ENCODE data around the gene ZSWIM7.

GRCh38 chr17:15928286-15928785 lies 71.2 kb downstream of the ZSWIM7 start:
- no peak for TF ChIP-seq MAX (IDR thresholded peaks at IDR 0.05)
- no peak for TF ChIP-seq CREB1 (IDR thresholded peaks at IDR 0.05; ENCODE audit: low read depth)
- no peak for TF ChIP-seq REST (IDR thresholded peaks at IDR 0.05; ENCODE audit: low read depth)
- TF ChIP-seq YY1 (IDR thresholded peaks at IDR 0.05; ENCODE audit: low read depth) = no peak
- TF ChIP-seq CEBPB (IDR thresholded peaks at IDR 0.05) = no peak
- TF ChIP-seq RAD21 (IDR thresholded peaks at IDR 0.05; ENCODE audit: low read depth) = no peak
- TF ChIP-seq, protein P1, sequence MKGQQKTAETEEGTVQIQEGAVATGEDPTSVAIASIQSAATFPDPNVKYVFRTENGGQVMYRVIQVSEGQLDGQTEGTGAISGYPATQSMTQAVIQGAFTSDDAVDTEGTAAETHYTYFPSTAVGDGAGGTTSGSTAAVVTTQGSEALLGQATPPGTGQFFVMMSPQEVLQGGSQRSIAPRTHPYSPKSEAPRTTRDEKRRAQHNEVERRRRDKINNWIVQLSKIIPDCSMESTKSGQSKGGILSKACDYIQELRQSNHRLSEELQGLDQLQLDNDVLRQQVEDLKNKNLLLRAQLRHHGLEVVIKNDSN (IDR thresholded peaks at IDR 0.05) = no peak
- no peak for TF ChIP-seq EP300 (IDR thresholded peaks at IDR 0.05; ENCODE audit: borderline replicate concordance)
- TF ChIP-seq FOXM1 (IDR thresholded peaks at IDR 0.05; ENCODE audit: borderline replicate concordance, low read depth) = no peak
- TF ChIP-seq ZBTB7A (IDR thresholded peaks at IDR 0.05; ENCODE audit: low read depth) = no peak
- no peak for TF ChIP-seq TCF12 (IDR thresholded peaks at IDR 0.05; ENCODE audit: low read depth)
- no peak for TF ChIP-seq TAF1 (IDR thresholded peaks at IDR 0.05; ENCODE audit: low read depth)
- no peak for TF ChIP-seq TEAD4 (IDR thresholded peaks at IDR 0.05)

Data from Ishikawa (cell line).